ENCODE measurements around the gene BACE2. TPM values are rescaled to one million over a fixed set of nuclear protein-coding genes. Genes with fewer than 3 reads are reported as not detected.

The BACE2 gene
- polyA plus RNA-seq, 1 donor from 2014 or later, result 0.32 TPM

DNA sequence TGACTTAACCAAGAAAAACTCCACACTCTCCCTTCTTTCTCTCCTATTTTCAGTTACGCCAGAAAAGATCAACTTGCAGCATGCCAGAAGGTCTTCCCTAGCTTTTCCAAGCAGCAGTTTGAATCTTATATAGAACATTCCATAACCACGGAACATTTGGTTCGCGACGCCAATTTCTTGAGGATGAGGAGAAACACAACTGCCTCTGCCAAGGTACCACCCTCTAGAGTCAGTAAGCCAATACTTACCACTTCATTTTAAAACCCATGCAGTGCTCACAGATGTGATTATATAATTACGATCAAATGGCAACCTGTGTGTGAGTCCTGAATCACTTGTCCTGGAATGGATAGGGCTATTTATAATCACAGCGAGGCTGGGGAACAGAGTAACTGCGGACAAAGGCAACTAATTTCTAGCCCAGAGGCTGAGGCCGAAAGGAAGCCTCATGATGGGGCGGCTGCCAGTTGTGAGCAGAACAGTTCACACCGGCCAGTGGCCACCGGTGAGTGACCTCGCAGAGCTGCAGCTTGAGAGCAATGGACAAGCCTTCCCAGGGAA lies 43.2 kb upstream of the BACE2 start:
- Histone ChIP-seq H3K36me3 (ENCODE audit: insufficient read depth, low read length) (no peaks in the 10 kb centered on the region), H3F3A (ENCODE audit: insufficient read depth, low read length, poor library complexity, severe bottlenecking) (no peaks in the 10 kb centered on the region), H4K20me1 (ENCODE audit: insufficient read depth) (no peaks in the 10 kb centered on the region), H3K9me2 (ENCODE audit: insufficient read depth, low read length) (no peaks in the 10 kb centered on the region), H3K9me3 (ENCODE audit: low read length) (no peaks in the 10 kb centered on the region), H3K4me2 (ENCODE audit: low read length) (no peak overlapping the region), H3K9ac (ENCODE audit: low read length) (no peak overlapping the region), H3K27ac (ENCODE audit: low read length) (no peak overlapping the region), H3K79me2 (replicated peaks; ENCODE audit: insufficient read depth, low read length) (no peaks in the 10 kb centered on the region), H2AFZ (ENCODE audit: low read depth, low read length) (no peak overlapping the region), H3K4me3 (ENCODE audit: low read length) (no peak overlapping the region), H3K27me3 (ENCODE audit: insufficient read depth, low read depth, low read length) (no peaks in the 10 kb centered on the region)
- no peak for TF ChIP-seq EP300 (conservative IDR thresholded peaks at IDR 0.05; ENCODE audit: poor library complexity, severe bottlenecking)
- no peak for TF ChIP-seq TAF1 (IDR thresholded peaks at IDR 0.05; ENCODE audit: low read depth)
- TF ChIP-seq MXI1 (conservative IDR thresholded peaks at IDR 0.05; ENCODE audit: poor library complexity, severe bottlenecking), result no peak

DNA sequence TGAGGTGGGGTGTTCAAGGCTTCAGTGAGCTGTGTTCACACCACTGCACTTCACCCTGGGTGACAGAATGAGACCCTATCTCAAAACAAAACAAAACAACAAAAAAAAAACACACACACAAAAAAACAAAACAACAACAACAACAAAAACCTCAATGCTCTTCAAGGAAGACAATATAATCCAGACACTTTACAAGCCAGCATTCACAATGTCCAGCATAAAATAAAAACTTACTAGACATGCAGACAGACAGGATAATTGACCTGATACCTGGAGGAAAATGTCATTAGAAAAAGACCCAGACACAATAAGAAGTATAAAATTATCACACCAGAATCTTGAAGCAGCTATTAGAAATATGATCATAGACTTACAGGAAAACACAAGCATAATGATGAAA lies 39.0 kb upstream of the BACE2 start:
- no peaks in the 10 kb centered on the region for H3K36me3 ChIP-seq (ENCODE audit: insufficient read depth, low read length)
- TF ChIP-seq MXI1 (conservative IDR thresholded peaks at IDR 0.05; ENCODE audit: poor library complexity, severe bottlenecking) (no peak), SMC3 (conservative IDR thresholded peaks at IDR 0.05; ENCODE audit: poor library complexity) (no peak), EZH2 (IDR thresholded peaks at IDR 0.05; ENCODE audit: borderline replicate concordance, insufficient read depth, low read length, poor library complexity, severe bottlenecking) (no peak)
- TF ChIP-seq, protein P1, sequence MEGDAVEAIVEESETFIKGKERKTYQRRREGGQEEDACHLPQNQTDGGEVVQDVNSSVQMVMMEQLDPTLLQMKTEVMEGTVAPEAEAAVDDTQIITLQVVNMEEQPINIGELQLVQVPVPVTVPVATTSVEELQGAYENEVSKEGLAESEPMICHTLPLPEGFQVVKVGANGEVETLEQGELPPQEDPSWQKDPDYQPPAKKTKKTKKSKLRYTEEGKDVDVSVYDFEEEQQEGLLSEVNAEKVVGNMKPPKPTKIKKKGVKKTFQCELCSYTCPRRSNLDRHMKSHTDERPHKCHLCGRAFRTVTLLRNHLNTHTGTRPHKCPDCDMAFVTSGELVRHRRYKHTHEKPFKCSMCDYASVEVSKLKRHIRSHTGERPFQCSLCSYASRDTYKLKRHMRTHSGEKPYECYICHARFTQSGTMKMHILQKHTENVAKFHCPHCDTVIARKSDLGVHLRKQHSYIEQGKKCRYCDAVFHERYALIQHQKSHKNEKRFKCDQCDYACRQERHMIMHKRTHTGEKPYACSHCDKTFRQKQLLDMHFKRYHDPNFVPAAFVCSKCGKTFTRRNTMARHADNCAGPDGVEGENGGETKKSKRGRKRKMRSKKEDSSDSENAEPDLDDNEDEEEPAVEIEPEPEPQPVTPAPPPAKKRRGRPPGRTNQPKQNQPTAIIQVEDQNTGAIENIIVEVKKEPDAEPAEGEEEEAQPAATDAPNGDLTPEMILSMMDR (IDR thresholded peaks at IDR 0.05; ENCODE audit: poor library complexity, severe bottlenecking), result no peak
- H3K9ac ChIP-seq (ENCODE audit: low read length), result no peak overlapping the region

DNA sequence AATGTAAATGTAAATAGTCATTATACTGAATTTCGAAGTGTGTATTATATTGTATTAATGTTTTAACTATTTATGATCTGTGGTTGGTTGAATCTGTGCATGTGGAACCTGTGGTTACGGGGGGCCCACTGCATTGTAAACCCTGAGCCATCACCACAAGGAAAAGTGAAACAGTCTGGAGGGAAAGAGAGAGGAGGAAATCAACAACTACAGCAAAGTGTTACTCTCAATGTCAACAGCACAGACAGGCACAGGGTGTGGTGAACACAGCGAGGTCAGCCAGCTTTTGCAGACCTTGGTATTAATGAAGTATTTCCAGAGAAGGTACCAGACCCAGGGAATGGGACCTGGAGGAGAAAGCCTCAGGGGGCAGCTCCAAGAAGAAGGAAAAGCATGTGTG lies 37.1 kb upstream of the BACE2 start:
- no peak overlapping the region for H3K4me3 ChIP-seq (ENCODE audit: low read length)
- H3K9ac ChIP-seq (ENCODE audit: low read length), result no peak overlapping the region
- H3K9me2 ChIP-seq (ENCODE audit: insufficient read depth, low read length), result no peaks in the 10 kb centered on the region
- H3K27ac ChIP-seq (ENCODE audit: low read length), result no peak overlapping the region
- H4K20me1 ChIP-seq (ENCODE audit: insufficient read depth), result no peaks in the 10 kb centered on the region
- no peak overlapping the region for H3K4me2 ChIP-seq (ENCODE audit: low read length)
- TF ChIP-seq TAF1 (IDR thresholded peaks at IDR 0.05; ENCODE audit: low read depth), result no peak
- H3K36me3 ChIP-seq (ENCODE audit: insufficient read depth, low read length), result no peaks in the 10 kb centered on the region
- no peaks in the 10 kb centered on the region for H3K27me3 ChIP-seq (ENCODE audit: insufficient read depth, low read depth, low read length)
- H3K9me3 ChIP-seq (ENCODE audit: low read length), result no peaks in the 10 kb centered on the region
- no peak overlapping the region for H2AFZ ChIP-seq (ENCODE audit: low read depth, low read length)
- H3K79me2 ChIP-seq (replicated peaks; ENCODE audit: insufficient read depth, low read length), result no peaks in the 10 kb centered on the region
- no peaks in the 10 kb centered on the region for H3F3A ChIP-seq (ENCODE audit: insufficient read depth, low read length, poor library complexity, severe bottlenecking)

More for the DNA sequence above, 39.0 kb upstream of the BACE2 start:
- H4K20me1 ChIP-seq (ENCODE audit: insufficient read depth), result no peaks in the 10 kb centered on the region
- H3K4me2 ChIP-seq (ENCODE audit: low read length), result no peak overlapping the region
- no peak overlapping the region for H3K27ac ChIP-seq (ENCODE audit: low read length)
- no peak overlapping the region for H2AFZ ChIP-seq (ENCODE audit: low read depth, low read length)
- H3K4me3 ChIP-seq (ENCODE audit: low read length), result no peak overlapping the region
- H3K9me3 ChIP-seq (ENCODE audit: low read length), result no peaks in the 10 kb centered on the region
- no peaks in the 10 kb centered on the region for H3K27me3 ChIP-seq (ENCODE audit: insufficient read depth, low read depth, low read length)
- no peaks in the 10 kb centered on the region for H3K9me2 ChIP-seq (ENCODE audit: insufficient read depth, low read length)
- no peaks in the 10 kb centered on the region for H3F3A ChIP-seq (ENCODE audit: insufficient read depth, low read length, poor library complexity, severe bottlenecking)
- no peaks in the 10 kb centered on the region for H3K79me2 ChIP-seq (replicated peaks; ENCODE audit: insufficient read depth, low read length)

- H3K9me2 ChIP-seq (ENCODE audit: insufficient read depth, low read length), result no peaks in the 10 kb centered on the region
- H3K9me3 ChIP-seq (ENCODE audit: low read length), result no peaks in the 10 kb centered on the region
- H3K27me3 ChIP-seq (ENCODE audit: insufficient read depth, low read depth, low read length), result no peaks in the 10 kb centered on the region
- H2AFZ ChIP-seq (ENCODE audit: low read depth, low read length), result no peak overlapping the region
- no peaks in the 10 kb centered on the region for H3K36me3 ChIP-seq (ENCODE audit: insufficient read depth, low read length)
- H3K9ac ChIP-seq (ENCODE audit: low read length), result no peak overlapping the region
- no peak overlapping the region for H3K27ac ChIP-seq (ENCODE audit: low read length)
- H3K79me2 ChIP-seq (replicated peaks; ENCODE audit: insufficient read depth, low read length), result no peaks in the 10 kb centered on the region
- no peak overlapping the region for H3K4me3 ChIP-seq (ENCODE audit: low read length)
- no peak overlapping the region for H3K4me2 ChIP-seq (ENCODE audit: low read length)
- no peaks in the 10 kb centered on the region for H3F3A ChIP-seq (ENCODE audit: insufficient read depth, low read length, poor library complexity, severe bottlenecking)
- H4K20me1 ChIP-seq (ENCODE audit: insufficient read depth), result no peaks in the 10 kb centered on the region
- TF ChIP-seq EZH2 (IDR thresholded peaks at IDR 0.05; ENCODE audit: borderline replicate concordance, insufficient read depth, low read length, poor library complexity, severe bottlenecking) (no peak), POLR2AphosphoS5 (IDR thresholded peaks at IDR 0.05) (no peak), EP300 (conservative IDR thresholded peaks at IDR 0.05; ENCODE audit: poor library complexity, severe bottlenecking) (no peak), MXI1 (conservative IDR thresholded peaks at IDR 0.05; ENCODE audit: poor library complexity, severe bottlenecking) (no peak), RAD21 (conservative IDR thresholded peaks at IDR 0.05) (peak; percentile 75), TAF1 (IDR thresholded peaks at IDR 0.05; ENCODE audit: low read depth) (no peak)
- TF ChIP-seq, protein P2, sequence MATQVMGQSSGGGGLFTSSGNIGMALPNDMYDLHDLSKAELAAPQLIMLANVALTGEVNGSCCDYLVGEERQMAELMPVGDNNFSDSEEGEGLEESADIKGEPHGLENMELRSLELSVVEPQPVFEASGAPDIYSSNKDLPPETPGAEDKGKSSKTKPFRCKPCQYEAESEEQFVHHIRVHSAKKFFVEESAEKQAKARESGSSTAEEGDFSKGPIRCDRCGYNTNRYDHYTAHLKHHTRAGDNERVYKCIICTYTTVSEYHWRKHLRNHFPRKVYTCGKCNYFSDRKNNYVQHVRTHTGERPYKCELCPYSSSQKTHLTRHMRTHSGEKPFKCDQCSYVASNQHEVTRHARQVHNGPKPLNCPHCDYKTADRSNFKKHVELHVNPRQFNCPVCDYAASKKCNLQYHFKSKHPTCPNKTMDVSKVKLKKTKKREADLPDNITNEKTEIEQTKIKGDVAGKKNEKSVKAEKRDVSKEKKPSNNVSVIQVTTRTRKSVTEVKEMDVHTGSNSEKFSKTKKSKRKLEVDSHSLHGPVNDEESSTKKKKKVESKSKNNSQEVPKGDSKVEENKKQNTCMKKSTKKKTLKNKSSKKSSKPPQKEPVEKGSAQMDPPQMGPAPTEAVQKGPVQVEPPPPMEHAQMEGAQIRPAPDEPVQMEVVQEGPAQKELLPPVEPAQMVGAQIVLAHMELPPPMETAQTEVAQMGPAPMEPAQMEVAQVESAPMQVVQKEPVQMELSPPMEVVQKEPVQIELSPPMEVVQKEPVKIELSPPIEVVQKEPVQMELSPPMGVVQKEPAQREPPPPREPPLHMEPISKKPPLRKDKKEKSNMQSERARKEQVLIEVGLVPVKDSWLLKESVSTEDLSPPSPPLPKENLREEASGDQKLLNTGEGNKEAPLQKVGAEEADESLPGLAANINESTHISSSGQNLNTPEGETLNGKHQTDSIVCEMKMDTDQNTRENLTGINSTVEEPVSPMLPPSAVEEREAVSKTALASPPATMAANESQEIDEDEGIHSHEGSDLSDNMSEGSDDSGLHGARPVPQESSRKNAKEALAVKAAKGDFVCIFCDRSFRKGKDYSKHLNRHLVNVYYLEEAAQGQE (IDR thresholded peaks at IDR 0.05; ENCODE audit: borderline replicate concordance), result no peak
- TF ChIP-seq, protein P1 (IDR thresholded peaks at IDR 0.05; ENCODE audit: poor library complexity, severe bottlenecking), result peak; percentile 68
These were observed 34.0 kb upstream of the BACE2 start for GRCh38 chr21:41133874-41134522.
